CD4-positive, alpha-beta T cell treated with Interleukin-15 for 4 hours (primary cell): ENCODE results near the gene IL2RA.
A peak's percentile ranks its signal among the peaks of the same experiment; 100 is the strongest.
"Not testable (repeated sequence)": the region's sequence is repeated elsewhere in the genome, so short reads cannot be mapped to it uniquely, and the experiment has no call there.

ENCODE experiments used
- DNase-seq: peaks from one replicate; pipeline ENCODE4 v3.0.0-alpha.2; 2020; ENCODE audit warnings: low spot score

The IL2RA gene

DNA sequence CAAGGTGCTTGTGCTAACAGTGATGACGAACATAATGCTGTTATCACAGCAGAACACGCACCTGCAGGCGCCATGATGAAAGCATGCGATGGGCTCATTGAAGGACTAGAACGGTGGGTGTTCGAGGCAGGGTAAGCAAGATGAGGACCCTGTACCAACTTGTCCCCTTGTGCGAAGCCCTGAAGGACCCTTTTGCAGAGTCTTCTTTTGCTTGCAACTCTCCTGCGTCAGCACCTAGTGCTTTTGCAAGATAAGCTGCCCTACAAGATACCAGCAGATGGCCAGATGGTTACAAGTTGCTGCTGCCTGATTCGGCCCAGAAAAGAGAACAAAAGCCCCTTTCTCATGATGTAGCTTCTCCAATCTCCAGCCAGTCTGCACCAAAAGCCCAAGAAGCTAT is 80.6 kb downstream of the IL2RA start:
- no peak for DNase-seq

DNA sequence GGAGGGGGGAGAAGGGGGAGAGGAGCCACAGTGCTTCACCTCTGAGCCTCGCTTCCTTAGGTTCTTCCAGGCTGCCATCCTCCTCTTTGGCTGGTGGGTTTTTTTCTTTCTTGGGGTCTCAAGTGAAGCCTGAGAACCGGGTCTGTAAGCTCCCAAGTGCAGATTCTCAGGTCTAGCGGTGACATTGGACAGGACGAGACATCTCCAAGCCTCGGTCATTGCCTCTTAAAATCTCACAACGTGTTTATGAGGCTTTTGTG is 84.0 kb downstream of the IL2RA start:
- no peak for DNase-seq

DNA sequence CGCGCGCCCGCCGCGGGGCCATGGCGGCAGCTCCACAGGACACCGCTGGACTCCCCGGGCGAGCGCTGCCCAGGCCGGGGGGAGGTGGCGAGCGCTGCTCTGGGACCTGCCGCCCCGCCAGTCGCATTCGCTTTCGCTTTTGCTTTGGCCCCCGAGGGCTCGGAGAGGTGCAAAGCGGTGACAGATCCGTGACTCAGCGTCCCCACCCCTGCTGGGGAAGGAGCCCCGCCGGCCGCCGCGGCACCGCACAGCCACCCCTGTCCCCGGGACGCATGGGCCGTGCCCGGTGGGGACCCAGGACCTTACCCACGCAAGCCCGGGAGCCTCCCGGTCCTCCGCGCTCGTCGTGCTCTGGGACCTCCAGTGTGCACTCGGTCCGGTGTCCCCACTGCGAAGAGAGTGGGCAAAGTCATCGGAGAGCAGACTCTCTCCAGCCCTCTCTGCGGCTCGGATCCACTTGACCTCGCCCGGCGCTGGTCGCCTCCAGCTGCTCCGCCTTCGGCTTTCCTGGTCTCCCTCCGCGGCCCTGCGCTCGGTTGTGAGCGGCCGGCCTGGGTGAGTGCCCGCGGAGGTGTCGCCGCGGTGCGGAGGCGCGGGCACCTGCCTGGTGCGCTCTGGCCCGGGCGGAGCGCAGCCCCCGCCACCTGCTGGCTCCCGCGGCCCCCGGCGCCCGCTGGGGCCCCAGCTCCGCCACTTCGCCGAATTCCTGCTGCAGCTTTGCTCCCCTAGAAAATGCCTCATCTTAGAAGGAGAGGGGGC is 84.5 kb downstream of the IL2RA start, which contains the start of gene IL15RA:
TSS of gene IL15RA (minus strand) at position 73 of the 759 bp plus-strand sequence. CDS start at position 22, 51 bp downstream.
- DNase-seq: peak; percentile 84

DNA sequence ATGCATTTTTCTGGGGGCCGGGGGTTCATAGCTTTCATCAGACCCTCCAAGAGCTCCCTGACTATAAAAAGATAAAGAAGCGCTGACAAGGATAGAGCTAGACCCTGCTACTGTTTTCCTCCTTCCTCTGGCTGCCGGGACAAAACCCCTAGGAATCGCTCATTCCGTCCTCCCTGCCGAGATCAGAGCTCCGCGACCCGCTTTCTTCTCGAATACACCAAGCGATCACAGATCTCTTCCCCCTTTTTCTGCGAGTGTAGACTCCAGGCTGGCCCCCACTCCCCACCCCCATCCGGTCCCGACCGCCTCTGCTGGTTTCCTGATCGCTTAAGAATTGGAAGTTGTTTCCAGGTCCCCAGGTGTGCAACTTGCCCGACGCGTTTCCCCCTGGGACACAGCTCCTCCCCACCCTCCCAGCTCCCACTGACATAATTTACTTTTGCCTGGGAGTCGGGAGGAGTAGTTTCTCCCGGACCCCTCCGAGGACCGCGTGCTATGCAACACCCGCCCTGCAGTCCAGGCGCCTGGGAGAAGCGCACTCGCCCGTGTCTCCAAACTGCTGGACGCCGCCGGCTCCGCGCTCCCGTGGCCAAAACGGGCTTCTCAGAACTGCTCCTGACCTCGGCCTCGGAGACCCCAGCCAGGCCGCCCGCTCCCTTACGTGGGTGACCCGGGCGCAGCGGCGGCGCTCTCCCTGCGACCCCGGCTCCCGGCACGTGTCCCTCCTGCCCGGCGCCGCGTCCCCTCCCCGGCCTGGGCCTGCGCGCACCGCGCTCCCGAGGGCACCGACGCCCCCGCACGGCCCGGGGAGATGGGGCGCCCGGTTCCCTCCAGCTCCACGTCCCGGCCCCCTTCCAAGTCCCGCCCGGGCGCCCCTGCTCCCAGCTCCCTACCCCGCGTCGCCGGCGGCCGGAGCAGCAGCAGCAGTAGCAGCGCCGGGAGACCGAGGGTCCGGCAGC is 85.4 kb downstream of the IL2RA start:
- DNase-seq: peak; percentile 22

DNA sequence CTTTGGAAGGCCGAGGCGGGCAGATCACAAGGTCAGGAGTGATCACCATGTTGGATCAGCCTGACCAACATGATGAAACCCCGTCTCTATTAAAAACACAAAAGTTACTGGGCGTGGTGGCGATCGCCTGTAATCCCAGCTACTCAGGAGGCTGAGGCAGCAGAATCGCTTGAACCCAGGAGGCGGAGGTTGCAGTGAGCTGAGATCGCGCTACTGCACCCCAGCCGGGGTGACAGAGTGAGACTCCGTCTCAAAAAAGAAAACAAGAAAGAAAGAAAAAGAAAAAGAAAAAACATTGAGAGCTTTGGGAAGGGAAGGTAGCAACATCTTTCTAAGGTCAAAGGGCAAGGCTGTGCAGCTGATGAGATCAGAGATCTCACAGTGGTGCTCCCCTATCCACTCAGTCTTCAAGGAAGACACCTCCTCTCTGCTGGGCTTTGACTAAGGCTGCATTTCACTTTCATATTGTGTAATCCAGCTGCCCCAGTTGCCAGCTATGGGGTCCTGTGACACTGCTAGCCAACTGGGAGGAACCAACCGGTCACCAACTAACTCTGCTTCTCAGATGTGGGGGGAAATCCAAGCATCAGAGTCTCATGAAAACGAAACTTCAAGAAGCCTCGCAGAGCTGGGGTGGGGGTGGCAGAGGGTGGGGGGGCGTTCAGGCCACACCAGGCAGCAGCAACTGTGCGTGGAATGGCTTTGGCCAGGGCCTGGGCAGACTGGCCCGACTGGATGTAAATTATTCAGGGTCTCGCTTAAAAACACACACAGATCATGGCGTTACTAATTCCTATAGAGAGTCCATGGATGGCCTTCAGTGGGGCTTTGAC is 86.3 kb downstream of the IL2RA start:
- DNase-seq: peak; percentile 63

DNA sequence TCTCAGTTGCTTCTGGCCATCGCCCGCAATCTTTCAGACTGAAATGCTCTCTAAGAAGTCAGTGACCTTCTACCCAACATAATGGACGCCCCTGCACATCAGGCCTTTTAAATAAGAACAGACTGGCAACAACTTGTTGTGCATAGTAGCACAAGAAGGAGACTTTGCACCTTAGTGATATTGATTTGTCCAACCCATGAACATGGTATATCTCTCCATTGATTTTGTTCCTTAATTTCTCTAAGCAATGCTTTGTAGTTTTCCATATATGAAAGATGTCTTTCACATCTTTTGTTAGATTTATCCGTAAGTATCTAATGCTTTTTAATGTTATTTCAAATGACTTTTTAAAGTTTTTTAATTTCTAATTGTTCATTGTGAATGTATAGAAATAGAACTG is 89.1 kb downstream of the IL2RA start:
- DNase-seq: no peak

DNA sequence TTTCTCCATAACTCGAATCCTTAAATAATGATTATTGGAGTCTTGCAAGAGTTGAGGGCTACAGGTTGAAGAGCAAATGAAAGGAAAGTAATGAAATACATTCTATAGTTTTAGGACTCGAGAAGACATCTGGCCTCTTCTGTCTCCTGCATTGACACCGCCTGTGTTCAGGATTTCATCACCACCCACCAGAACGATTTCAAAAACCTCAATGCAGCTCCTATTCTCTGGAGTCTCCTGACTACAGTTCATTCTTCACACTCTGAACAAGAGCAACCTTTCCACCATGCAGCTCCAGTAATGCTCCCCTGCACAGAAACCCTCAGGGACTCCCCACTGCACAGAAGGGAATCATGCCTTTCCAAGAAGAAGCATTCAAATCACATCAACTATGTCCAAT is 90.3 kb downstream of the IL2RA start:
- no peak for DNase-seq

DNA sequence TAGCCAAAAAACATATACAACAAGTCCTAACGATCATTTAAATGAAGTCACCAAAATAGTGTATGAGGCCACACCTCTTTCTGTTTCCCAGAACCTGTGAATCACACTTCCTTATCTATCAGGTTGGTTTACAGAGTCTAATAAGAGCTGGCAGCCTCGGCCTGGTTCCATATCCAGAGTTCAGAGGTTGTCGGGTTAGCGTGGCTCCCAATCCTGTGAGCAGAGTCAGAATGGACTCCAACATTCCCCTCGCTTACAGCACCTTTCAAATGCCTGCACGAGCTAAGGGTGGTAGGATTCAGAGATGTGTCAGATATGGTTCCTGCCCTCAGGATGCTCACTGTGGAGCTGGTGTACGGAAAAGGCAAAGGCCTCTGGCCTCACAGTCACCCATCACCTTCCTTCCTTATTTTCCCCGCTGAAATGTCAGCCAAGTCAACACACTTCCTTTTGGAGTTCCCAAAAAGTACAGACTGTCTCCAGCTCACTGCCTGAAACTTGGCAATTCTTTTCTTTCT is 90.8 kb downstream of the IL2RA start:
- peak; percentile 62 for DNase-seq

DNA sequence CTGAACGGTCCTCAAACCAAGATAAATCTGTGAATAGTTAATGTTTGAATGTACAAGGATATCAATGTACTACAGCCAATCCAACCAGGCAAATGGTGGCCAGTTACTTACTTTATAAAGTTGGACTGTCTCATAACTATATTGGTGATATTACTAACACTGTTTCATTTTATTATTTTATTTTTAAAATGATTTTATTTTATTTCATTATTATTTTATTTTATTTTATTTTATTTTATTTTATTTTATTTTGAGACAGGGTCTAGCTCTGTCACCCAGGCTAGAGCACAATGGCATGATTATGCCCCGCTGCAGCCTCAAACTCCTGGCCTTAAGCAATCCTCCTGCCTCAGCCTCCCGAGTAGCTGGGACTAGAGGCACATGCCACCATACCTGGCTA is 91.6 kb downstream of the IL2RA start:
- no peak for DNase-seq

DNA sequence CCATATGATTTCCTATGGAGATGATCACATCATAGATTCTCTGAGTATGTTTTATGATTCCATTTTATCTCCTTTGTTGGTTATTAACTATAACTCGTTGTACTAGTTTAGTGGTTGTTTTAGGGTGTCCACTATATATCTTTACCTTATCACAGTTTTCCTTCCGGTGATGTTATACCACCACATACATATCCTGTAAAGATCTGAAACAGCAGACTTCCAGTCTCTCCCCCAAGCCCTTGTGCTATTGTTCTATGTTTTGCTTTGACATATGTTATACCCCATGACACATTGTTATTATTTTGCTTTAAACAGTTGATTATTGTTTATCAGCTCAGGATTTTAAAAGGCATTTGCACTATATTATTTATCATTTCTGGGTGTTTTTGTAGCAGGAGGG is 92.1 kb downstream of the IL2RA start:
- no peak for DNase-seq

DNA sequence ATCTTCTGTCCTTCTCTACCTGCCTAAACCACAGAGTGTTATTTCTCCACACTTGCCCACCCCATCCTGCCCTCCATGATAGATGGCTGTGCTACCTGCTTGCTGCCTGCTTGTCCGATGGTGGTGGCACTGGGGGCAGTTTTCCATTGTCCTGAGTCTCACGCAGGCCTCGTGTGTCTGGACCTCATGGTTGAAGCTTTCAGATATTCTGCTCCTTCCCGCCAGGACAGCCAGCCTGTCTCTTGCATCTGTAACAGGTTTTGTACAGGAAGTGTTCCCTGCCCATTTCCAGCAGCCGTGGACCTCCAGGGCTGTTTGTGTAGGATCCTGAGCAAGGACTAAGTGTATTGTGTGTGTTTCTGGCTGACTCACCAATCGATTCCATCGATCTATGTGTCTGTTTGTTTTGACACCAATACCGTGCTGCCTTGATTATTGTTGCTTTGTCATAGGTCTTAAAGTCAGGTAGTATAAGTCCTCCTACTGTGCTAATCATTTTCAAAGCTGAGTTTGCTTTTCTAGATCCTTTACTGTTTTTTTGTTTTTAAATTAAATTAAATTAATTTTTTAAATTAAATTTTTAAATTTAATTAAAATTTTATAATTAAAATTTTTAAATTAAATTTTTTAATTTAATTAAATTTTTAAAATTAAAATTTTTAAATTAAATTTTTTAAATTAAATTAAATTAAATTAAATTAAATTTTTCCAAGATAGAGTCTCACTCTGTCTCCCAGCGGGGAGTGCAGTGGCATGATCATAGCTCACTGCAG is 93.3 kb downstream of the IL2RA start:
- no peak for DNase-seq

DNA sequence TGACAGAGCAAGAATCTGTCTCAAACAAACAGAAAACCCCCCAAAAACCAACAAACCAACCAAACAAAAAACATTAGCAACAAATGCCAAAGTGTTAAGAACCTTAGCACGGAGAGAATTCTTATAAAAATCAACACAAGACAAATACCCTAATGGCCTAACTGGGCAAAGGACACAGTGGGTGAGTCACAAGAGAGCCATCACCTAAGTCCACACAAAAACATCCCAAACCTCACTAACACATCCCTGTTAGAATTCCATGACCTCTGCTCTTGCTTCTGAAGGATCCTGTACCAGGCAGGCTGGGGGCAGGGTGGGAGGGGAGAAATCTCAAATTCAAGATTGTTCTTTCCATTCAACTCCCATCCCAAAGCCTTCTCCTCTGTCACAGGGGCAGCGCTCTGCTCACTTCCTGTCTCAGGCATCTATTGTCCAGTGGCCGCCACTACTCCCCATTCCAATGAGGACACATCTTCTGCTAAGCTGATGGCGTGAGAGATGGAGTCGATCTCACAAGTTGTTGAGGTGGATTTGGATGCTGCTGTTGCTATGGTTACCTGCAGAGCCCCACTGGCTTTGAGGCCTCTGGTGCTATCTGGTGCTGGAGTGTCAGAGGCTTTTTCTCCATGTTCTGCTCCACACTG is 94.0 kb downstream of the IL2RA start:
- no peak for DNase-seq

DNA sequence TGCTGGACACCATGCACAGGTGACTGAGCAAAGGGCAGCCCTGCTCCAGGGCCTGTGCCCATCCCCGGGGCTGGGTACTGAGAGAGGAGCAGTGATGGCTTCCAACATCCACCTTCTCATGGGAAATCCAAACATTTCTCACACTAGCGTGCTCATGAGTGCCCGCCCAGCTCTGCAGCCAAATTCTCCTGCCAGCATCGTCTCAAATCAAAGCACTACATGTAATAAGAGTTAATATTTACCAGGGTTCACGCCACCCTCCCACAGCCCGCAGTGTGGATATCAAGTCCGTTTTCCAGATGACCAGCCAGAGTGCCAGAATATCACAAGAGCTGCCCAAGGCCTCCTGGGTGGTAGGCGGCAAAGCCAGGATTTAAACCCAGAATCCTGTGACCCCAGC is 96.9 kb downstream of the IL2RA start:
- DNase-seq: no peak

DNA sequence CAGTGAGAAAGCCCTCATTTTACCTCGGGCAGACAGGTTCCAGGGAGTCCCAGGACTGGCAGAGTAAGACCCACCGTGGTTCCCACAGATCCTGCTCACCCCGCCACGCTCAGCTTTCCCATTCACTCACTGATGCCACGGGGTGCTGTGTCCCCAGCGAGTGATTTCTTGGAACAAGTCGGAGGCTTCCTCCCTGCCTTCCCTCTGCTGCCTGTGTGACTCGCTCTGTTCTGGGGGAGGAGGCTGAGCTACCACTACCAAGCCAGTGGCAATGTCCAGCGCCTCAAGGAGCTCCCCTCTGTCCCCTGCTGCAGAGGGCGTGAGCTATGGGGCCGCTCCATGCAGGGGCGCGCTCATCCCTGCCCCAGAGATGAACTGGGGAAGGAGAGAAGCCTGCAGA is 97.4 kb downstream of the IL2RA start:
- no peak for DNase-seq

DNA sequence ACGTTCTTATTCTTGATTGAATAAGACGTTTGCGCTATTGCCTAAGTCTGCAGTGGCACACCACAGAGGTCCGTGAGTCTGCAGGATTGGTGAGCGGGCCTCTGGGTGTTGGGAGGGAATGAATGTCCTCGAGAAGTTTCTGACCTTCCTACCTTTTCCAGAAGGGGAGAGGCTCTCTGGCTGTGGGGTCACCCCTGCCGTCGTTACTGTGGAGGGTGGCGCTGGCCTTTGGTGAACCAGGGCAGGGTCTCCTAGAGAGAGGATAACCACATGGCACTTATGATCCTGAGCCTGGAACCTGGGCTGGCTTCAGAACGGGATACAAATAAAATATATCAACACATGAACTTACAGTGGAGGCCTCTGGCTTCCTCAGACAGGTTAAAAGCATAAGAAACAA is 98.6 kb downstream of the IL2RA start:
- no peak for DNase-seq

DNA sequence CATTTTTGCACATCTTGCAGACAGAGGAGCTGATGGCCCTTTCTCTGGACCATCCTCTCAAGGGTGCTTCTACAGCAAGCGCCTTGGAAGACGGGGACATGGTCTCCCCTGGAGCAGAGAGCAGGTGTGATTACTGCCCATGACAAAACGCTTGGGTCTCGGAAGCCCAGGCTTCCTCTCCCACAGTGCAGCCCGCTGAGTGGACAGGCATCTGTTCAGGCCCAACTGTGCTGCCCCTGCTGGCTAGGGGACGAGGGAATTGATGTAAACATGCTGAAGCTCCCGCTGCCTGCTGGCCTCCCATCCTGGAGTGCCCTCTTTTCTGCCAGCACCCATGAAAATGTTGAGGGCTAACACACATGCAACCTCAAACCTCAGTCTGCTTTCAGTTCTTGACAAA is 99.1 kb downstream of the IL2RA start:
- no peak for DNase-seq

DNA sequence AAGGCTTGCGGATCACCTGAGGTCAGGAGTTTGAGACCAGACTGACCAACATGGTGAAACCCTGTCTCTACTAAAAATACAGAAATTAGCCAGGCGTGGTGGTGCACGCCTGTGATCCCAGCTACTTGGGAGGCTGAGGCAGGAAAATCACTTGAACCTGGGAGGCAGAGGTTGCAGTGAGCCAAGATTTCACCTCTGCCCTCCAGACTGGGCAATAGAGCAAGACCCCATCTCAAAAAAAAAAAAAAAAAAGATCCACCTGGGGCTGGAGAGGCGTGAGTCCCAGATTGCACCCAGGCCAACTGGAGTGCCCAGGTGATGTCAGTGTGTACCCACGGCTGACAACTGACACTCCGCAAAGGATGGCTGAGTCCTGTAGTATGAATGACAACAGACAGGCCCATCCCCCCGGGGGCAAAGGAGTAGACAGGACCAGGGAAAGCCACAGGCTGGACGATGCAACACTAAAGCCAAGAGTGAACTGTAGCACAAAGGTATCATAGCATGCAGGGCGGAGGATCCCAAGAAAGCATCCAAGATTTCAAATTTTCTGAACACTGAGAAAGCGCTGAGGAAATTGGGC is 99.7 kb downstream of the IL2RA start:
- DNase-seq: not testable (repeated sequence)

DNA sequence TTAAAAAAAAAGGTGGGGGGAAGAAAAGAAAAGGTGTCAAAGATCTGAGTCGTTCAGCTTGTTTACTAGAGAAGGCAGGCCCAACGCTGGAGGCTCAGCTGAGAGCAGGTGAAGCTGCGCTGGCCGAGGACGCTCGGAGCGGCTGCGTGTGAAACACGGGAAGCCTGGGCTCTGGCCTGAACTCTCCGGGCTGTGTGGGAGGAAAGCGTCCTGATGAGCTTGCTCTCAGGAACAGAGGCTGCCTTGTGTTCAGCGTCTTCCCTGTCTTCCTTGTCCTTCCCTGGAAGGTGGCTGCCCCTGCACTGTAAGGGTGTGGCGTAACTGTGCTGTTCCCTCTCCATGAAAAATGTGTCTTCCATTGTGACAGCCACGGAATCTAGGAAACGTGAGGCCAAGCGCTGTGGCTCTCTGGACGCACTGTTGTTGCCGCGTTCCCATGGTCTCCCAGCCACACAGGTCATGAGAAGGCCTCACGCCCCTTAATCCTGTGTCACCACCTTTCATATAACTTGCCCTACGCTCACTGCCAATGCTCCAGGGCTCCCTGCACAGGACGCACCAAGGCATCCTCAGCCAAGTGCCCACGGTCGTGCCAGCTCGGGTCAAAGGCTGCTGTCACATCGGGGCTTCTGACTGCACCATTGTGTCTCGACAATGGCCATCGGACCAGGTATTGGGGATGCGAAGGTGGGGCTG is 100.6 kb downstream of the IL2RA start:
- no peak for DNase-seq

DNA sequence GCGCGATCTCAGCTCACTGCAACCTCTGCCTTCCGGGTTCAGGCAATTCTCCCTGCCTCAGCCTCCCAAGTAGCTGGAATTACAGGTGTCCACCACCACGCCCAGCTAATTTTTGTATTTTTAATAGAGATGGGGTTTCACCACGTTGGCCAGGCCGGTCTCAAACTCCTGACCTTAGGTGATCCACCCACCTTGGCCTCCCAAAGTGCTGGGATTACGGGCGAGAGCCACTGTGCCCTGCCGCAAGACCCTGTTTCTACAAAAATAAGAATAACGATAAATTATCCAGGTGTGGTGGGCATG is 101.2 kb downstream of the IL2RA start:
- DNase-seq: not testable (repeated sequence)
